A549 (cell line): ENCODE measurements around the gene PTPRJ. TPM values are rescaled to one million over a fixed set of nuclear protein-coding genes. Genes with fewer than 3 reads are reported as not detected.

Experiments used
- ATAC-seq, 2 experiments: fragments of 200-7000 bp in 1 of 2; fragments of >200 bp in 1 of 2; cut with Nextera tagmentation in 1 of 2; cut with Tn5 transposase in 1 of 2; 3 replicates each; pipeline versions ENCODE4 v1.8.0 to v1.9.1; 2018 to 2020; ENCODE audit warnings: mild to moderate bottlenecking in 1 of 2, moderate library complexity in 1 of 2
- CTCF ChIA-PET: fragments of 300-600 bp; sonication (Branson Sonifier 250); formaldehyde crosslinking; extraction: SDS; loops from one replicate; lab custom pipeline; 2021; ENCODE audit warnings: antibody characterized with exemption, inconsistent platforms; lab: Yijun Ruan, JAX
- POLR2A ChIA-PET: fragments of 350-600 bp; formaldehyde crosslinking; extraction: SDS; loops from one replicate; lab custom pipeline; 2021; ENCODE audit warnings: antibody characterized with exemption, inconsistent platforms; lab: Yijun Ruan, JAX
- DNase-seq, 2 experiments: peaks; one replicate each; pipeline versions ENCODE4 v3.0.0 to v3.0.0-alpha.2; 2011 to 2016; ENCODE audit warnings: low read depth in 1 of 2, low spot score in 1 of 2
- FAIRE-seq: peaks from 2 replicates; lab custom pipeline; 2011; peaks lifted over from hg19 to GRCh38; lab: Jason Lieb, UNC
- H3K27ac ChIP-seq, 2 experiments: fragments of >200 bp; sonication (Bioruptor Twin); formaldehyde crosslinking; 3 replicates each; pipeline ENCODE4 v1.5.1; 2016 to 2017
- H3K4me1 ChIP-seq: fragments of >200 bp; sonication (Bioruptor Twin); formaldehyde crosslinking; 3 replicates; pipeline ENCODE4 v1.6.1; 2016
- H3K4me2 ChIP-seq: fragments of >200 bp; sonication (Bioruptor Twin); formaldehyde crosslinking; 3 replicates; pipeline ENCODE4 v1.6.1; 2016
- H3K4me3 ChIP-seq: fragments of >200 bp; sonication (Bioruptor Twin); formaldehyde crosslinking; 3 replicates; pipeline ENCODE4 v1.5.1; 2016
- H3K9me3 ChIP-seq: fragments of >200 bp; sonication (Bioruptor Twin); formaldehyde crosslinking; 3 replicates; pipeline ENCODE4 v1.6.1; 2016
- CBX8 ChIP-seq: fragments of 200-600 bp; sonication (generic); IDR thresholded peaks from 2 replicates; pipeline ENCODE4 v1.6.1; 2016
- EP300 ChIP-seq, 2 experiments: fragments of >200 bp; sonication (Bioruptor Twin); formaldehyde crosslinking; IDR thresholded peaks; 2 replicates in 1 of 2; 3 replicates in 1 of 2; pipeline ENCODE4 v1.6.1; 2016 to 2017
- FOSL2 ChIP-seq, 2 experiments: fragments of 450-650 bp in 1 of 2; fragments of >200 bp in 1 of 2; sonication (Bioruptor Twin) in 1 of 2; formaldehyde crosslinking; IDR thresholded peaks; 2 replicates each; pipeline versions ENCODE4 v1.5.0 to v1.6.1; 2016 to 2020; ENCODE audit warnings: mild to moderate bottlenecking in 1 of 2, moderate library complexity in 1 of 2
- HEYL ChIP-seq: fragments of 250-450 bp; sonication (Bioruptor Pico); IDR thresholded peaks from 2 replicates; pipeline ENCODE4 v1.8.0; 2021; ENCODE audit warnings: mild to moderate bottlenecking, moderate library complexity
- HOXB13 ChIP-seq: fragments of 250-450 bp; sonication (Bioruptor Pico); IDR thresholded peaks from 2 replicates; pipeline ENCODE4 v1.5.0; 2020; ENCODE audit warnings: low read depth, mild to moderate bottlenecking, moderate library complexity
- JUN ChIP-seq, 2 experiments: fragments of >200 bp; sonication (Bioruptor Twin); formaldehyde crosslinking; IDR thresholded peaks; 2 replicates in 1 of 2; 3 replicates in 1 of 2; pipeline ENCODE4 v1.6.1; 2016 to 2017
- KDM1A ChIP-seq: fragments of 200-600 bp; sonication (generic); IDR thresholded peaks from 2 replicates; pipeline ENCODE4 v1.6.1; 2016; ENCODE audit warnings: low read depth, mild to moderate bottlenecking
- NPAS2 ChIP-seq: fragments of 250-450 bp; sonication (Bioruptor Pico); IDR thresholded peaks from 2 replicates; pipeline ENCODE4 v1.8.0; 2022; ENCODE audit warnings: mild to moderate bottlenecking, moderate library complexity, borderline replicate concordance
- PHF8 ChIP-seq: fragments of 200-600 bp; sonication (generic); IDR thresholded peaks from 2 replicates; pipeline ENCODE4 v1.6.1; 2016; ENCODE audit warnings: low read depth, mild to moderate bottlenecking, antibody characterized with exemption, moderate library complexity, borderline replicate concordance
- POLR2A ChIP-seq: IDR thresholded peaks from 2 replicates; pipeline ENCODE4 v1.6.1; 2012; ENCODE audit warnings: mild to moderate bottlenecking, low read length
- POLR2AphosphoS2 ChIP-seq: conservative IDR thresholded peaks from 2 replicates; pipeline ENCODE4 v1.6.1; 2012; ENCODE audit warnings: low read length, improper control_type of control experiment, inconsistent platforms
- RARB ChIP-seq: fragments of 250-450 bp; sonication (Bioruptor Pico); IDR thresholded peaks from 2 replicates; pipeline ENCODE4 v1.8.0; 2021; ENCODE audit warnings: mild to moderate bottlenecking, moderate library complexity
- RNF2 ChIP-seq: fragments of 200-600 bp; sonication (generic); IDR thresholded peaks from 2 replicates; pipeline ENCODE4 v1.6.1; 2016; ENCODE audit warnings: low read depth, mild to moderate bottlenecking, antibody characterized with exemption, moderate library complexity, borderline replicate concordance
- SREBF2 ChIP-seq: fragments of 450-650 bp; IDR thresholded peaks from 2 replicates; pipeline ENCODE4 v1.6.1; 2014; ENCODE audit warnings: mild to moderate bottlenecking, moderate library complexity
- TFCP2L1 ChIP-seq: fragments of 250-450 bp; sonication (Bioruptor Pico); IDR thresholded peaks from 2 replicates; pipeline ENCODE4 v1.5.0; 2021; ENCODE audit warnings: mild to moderate bottlenecking
- ZFP36 ChIP-seq: fragments of 450-650 bp; IDR thresholded peaks from 2 replicates; pipeline ENCODE4 v1.6.1; 2014; ENCODE audit warnings: borderline replicate concordance; ENCODE audit not compliant: partially characterized antibody
- ZNF302 ChIP-seq: fragments of 250-450 bp; sonication (Bioruptor Pico); IDR thresholded peaks from 2 replicates; pipeline ENCODE4 v1.9.0; 2021; ENCODE audit warnings: inconsistent platforms, mild to moderate bottlenecking, moderate library complexity
- WGBS: methylation state at CpG from one replicate; pipeline ENCODE4 v1.1.6; 2017; ENCODE audit errors: missing lambda C conversion rate; 5-methylcytosine and 5-hydroxymethylcytosine counted together
- polyA plus RNA-seq, 4 experiments: library from polyadenylated mRNA; depleted of rRNA in 3 of 4; stranded (reverse); fragments of >200 nt; fragmentation: RNase III in 1 of 4; extraction: RNeasy Plus Mini Kit Qiagen cat#74134 plus additional on column Dnase treatment in 1 of 4; gene quantifications; 2 replicates in 3 of 4; 3 replicates in 1 of 4; pipeline ENCODE4 v1.2.3, GENCODE V29; 2011 to 2017
- TF ChIP-seq, protein P1 (sequence below): fragments of 200-600 bp; sonication (generic); IDR thresholded peaks from 2 replicates; pipeline ENCODE4 v1.6.1; 2016; ENCODE audit warnings: antibody characterized with exemption, mild to moderate bottlenecking, moderate library complexity
- TF ChIP-seq, protein P2 (sequence below): IDR thresholded peaks from 2 replicates; pipeline ENCODE4 v1.6.1; 2012
- TF ChIP-seq, protein P3 (sequence below): fragments of >200 bp; sonication (Bioruptor Twin); formaldehyde crosslinking; IDR thresholded peaks from 3 replicates; pipeline ENCODE4 v1.6.1; 2016
- TF ChIP-seq, protein P4 (sequence below): fragments of 150-350 bp; IDR thresholded peaks from 2 replicates; pipeline ENCODE4 v1.6.1; 2014; ENCODE audit warnings: low read depth, mild to moderate bottlenecking, low read length

The PTPRJ gene
- polyA plus RNA-seq, 2 of the 4 experiments (the other 2 are of a cell fraction) = 30.3 to 50.5 TPM

DNA sequence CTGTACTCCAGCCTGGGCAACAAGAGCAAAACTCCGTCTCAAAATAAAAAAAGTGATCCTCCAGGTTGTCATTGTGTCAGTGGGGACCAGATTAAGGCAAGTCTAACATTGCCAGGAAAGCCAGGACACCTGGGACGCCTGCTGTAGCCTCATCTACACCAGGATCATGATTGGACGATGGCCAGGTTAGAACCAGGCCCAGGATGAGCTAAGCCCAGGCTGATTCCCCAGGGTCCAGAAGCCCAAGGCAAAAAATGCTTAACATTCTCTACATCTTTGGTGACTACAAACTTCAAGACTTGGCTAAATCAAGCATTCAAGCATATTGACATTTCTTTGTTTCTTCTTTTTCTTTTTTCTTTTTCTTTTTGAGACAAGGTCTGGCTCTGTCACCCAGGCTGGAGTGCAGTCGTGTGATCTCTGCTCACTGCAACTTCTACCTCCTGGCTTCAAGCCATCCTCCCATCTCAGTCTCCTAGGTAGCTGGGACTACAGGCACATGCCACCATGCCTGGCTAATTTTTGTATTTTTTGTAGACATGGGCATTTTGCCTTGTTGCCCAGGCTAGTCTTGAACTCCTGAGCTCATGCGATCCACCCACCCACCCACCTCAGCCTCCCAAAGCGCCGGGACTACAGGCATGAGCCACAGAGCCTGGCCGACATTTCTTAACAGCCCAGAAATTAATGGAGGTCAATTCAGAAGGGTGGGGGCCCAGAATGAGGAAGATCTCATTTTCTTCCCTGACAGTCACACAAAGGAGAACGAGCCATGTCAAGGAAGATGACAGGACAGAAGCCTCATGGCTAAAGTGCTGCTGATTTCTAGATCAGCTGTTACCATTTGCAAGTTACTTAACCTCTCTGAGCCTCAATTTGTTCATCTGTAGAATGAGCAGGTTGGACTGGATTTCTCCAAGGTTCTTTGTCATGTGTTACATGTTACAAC lies 12.5 kb upstream of the PTPRJ start (continued):
- TF ChIP-seq, protein P1, sequence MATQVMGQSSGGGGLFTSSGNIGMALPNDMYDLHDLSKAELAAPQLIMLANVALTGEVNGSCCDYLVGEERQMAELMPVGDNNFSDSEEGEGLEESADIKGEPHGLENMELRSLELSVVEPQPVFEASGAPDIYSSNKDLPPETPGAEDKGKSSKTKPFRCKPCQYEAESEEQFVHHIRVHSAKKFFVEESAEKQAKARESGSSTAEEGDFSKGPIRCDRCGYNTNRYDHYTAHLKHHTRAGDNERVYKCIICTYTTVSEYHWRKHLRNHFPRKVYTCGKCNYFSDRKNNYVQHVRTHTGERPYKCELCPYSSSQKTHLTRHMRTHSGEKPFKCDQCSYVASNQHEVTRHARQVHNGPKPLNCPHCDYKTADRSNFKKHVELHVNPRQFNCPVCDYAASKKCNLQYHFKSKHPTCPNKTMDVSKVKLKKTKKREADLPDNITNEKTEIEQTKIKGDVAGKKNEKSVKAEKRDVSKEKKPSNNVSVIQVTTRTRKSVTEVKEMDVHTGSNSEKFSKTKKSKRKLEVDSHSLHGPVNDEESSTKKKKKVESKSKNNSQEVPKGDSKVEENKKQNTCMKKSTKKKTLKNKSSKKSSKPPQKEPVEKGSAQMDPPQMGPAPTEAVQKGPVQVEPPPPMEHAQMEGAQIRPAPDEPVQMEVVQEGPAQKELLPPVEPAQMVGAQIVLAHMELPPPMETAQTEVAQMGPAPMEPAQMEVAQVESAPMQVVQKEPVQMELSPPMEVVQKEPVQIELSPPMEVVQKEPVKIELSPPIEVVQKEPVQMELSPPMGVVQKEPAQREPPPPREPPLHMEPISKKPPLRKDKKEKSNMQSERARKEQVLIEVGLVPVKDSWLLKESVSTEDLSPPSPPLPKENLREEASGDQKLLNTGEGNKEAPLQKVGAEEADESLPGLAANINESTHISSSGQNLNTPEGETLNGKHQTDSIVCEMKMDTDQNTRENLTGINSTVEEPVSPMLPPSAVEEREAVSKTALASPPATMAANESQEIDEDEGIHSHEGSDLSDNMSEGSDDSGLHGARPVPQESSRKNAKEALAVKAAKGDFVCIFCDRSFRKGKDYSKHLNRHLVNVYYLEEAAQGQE = no peak
- no peak for TF ChIP-seq ZFP36
- TF ChIP-seq, protein P2, sequence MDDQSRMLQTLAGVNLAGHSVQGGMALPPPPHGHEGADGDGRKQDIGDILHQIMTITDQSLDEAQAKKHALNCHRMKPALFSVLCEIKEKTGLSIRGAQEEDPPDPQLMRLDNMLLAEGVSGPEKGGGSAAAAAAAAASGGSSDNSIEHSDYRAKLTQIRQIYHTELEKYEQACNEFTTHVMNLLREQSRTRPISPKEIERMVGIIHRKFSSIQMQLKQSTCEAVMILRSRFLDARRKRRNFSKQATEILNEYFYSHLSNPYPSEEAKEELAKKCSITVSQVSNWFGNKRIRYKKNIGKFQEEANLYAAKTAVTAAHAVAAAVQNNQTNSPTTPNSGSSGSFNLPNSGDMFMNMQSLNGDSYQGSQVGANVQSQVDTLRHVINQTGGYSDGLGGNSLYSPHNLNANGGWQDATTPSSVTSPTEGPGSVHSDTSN = no peak

DNA sequence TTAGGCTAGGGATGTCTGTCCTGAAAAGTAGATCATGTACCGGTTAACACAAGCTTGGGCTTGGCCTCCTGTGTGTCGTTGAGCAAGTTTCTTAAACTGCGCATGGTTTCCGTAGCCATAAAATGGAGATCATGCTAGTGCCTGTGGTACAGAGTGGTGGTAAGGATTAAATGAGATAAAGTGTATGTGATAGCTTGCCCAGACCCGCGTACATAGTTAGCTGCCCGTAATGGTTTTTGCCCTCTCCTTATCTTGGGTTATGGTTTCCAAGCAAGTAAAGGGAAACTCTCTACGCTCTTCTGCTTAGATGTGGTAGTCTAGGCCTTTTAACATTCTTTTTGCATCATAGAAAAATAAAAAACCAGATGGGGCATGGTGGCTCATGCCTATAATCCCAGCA lies 11.0 kb upstream of the PTPRJ start:
- ChIA-PET POLR2A (no interaction called here), CTCF (interaction anchor here (0.5 to 5.3 kb wide), 4 partner anchors 13 to 86 kb away, joined by 3 to 18 read pairs (median 8); no protein-coding TSS in a partner anchor)
- Histone ChIP-seq H3K9me3 (no peaks in the 10 kb centered on the region), H3K27ac (no peak overlapping the region), H3K4me1 (peaks cover 19% of the 10 kb centered on the region), H3K4me2 (no peak overlapping the region), H3K4me3 (no peak overlapping the region)
- TF ChIP-seq POLR2AphosphoS2 (no peak), ZNF302 (CRISPR knock-in tag) (no peak), KDM1A (no peak), TFCP2L1 (CRISPR knock-in tag) (no peak), CBX8 (no peak), FOSL2 (IDR thresholded peaks at IDR 0.05) (no peak), FOSL2 (CRISPR knock-in tag; IDR thresholded peaks at IDR 0.05) (no peak), RARB (CRISPR knock-in tag) (no peak), POLR2A (no peak), JUN (IDR thresholded peaks at IDR 0.05) (no peak), RNF2 (no peak), EP300 (IDR thresholded peaks at IDR 0.05) (no peak), NPAS2 (CRISPR knock-in tag) (no peak), PHF8 (no peak), HEYL (no peak), SREBF2 (no peak), HOXB13 (CRISPR knock-in tag) (no peak)
- TF ChIP-seq, protein P3, sequence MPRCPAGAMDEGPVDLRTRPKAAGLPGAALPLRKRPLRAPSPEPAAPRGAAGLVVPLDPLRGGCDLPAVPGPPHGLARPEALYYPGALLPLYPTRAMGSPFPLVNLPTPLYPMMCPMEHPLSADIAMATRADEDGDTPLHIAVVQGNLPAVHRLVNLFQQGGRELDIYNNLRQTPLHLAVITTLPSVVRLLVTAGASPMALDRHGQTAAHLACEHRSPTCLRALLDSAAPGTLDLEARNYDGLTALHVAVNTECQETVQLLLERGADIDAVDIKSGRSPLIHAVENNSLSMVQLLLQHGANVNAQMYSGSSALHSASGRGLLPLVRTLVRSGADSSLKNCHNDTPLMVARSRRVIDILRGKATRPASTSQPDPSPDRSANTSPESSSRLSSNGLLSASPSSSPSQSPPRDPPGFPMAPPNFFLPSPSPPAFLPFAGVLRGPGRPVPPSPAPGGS = no peak
- TF ChIP-seq, protein P4, sequence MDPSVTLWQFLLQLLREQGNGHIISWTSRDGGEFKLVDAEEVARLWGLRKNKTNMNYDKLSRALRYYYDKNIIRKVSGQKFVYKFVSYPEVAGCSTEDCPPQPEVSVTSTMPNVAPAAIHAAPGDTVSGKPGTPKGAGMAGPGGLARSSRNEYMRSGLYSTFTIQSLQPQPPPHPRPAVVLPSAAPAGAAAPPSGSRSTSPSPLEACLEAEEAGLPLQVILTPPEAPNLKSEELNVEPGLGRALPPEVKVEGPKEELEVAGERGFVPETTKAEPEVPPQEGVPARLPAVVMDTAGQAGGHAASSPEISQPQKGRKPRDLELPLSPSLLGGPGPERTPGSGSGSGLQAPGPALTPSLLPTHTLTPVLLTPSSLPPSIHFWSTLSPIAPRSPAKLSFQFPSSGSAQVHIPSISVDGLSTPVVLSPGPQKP = no peak
- no peak for FAIRE-seq
- ATAC-seq = no peak
- 96% methylated on average over 8 of the region's 8 CpGs for WGBS
- DNase-seq = no peak
